Brain microvascular endothelial cell (primary cell): ENCODE measurements around the gene GCKR.
"Not testable (repeated sequence)": the region's sequence is repeated elsewhere in the genome, so short reads cannot be mapped to it uniquely, and the experiment has no call there.

Source experiments
- DNase-seq: peaks from one replicate; pipeline ENCODE4 v3.0.0-alpha.2; 2020
- H3K27ac ChIP-seq: fragments of 250-450 bp; sonication (Bioruptor Pico); 2 replicates; pipeline ENCODE4 v1.5.1; 2020; ENCODE audit warnings: mild to moderate bottlenecking, moderate library complexity
- H3K27me3 ChIP-seq: fragments of 250-450 bp; sonication (Bioruptor Pico); replicated peaks from 2 replicates; pipeline ENCODE4 v1.5.1; 2020; ENCODE audit warnings: mild to moderate bottlenecking
- H3K36me3 ChIP-seq: fragments of 250-450 bp; sonication (Bioruptor Pico); replicated peaks from 2 replicates; pipeline ENCODE4 v1.5.1; 2020; ENCODE audit warnings: mild to moderate bottlenecking
- H3K4me3 ChIP-seq: 2 replicates; pipeline ENCODE4 v1.5.1; 2011; ENCODE audit warnings: low read depth, mild to moderate bottlenecking, control low read depth, low read length, moderate library complexity
- in situ Hi-C: cut with HindIII; loops from 2 replicates; pipeline ENCODE4 v1.10.0; 2017; ENCODE audit warnings: low sequenced_read_pairs, low pct_ligation_motif_present
- TF ChIP-seq, protein P1 (sequence below): IDR thresholded peaks from 2 replicates; pipeline ENCODE4 v1.5.1; 2011; ENCODE audit warnings: low read depth, mild to moderate bottlenecking, moderate library complexity, low read length, control low read depth, inconsistent platforms; ENCODE audit errors: missing control alignments

GCKR gene

DNA sequence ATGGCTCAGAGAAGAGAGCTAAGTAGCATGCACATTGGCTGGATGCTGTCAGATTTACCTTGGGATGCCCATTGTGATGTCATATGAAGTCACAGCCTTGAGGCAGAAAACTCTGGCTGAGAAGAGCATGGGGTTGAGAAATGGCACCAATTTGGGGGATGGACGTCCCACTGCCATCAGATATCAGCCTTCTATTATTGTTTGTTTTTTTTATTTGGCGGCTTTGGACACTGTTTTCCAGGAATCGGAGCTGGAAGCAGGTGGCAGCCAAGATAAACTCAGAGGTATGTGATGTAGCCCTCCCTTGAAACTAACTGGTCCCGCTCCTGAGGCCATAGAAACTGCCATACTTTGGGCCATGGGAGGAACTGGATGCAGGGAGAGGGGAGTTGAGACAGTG lies 40.6 kb downstream of the GCKR start:
- TF ChIP-seq, protein P1, sequence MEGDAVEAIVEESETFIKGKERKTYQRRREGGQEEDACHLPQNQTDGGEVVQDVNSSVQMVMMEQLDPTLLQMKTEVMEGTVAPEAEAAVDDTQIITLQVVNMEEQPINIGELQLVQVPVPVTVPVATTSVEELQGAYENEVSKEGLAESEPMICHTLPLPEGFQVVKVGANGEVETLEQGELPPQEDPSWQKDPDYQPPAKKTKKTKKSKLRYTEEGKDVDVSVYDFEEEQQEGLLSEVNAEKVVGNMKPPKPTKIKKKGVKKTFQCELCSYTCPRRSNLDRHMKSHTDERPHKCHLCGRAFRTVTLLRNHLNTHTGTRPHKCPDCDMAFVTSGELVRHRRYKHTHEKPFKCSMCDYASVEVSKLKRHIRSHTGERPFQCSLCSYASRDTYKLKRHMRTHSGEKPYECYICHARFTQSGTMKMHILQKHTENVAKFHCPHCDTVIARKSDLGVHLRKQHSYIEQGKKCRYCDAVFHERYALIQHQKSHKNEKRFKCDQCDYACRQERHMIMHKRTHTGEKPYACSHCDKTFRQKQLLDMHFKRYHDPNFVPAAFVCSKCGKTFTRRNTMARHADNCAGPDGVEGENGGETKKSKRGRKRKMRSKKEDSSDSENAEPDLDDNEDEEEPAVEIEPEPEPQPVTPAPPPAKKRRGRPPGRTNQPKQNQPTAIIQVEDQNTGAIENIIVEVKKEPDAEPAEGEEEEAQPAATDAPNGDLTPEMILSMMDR, result no peak
- no peak overlapping the region for H3K27ac ChIP-seq
- H3K36me3 ChIP-seq, result no peaks in the 10 kb centered on the region
- H3K27me3 ChIP-seq, result no peaks in the 10 kb centered on the region
- in situ Hi-C loops, result no loop called here
- no peak overlapping the region for H3K4me3 ChIP-seq
- no peak for DNase-seq

DNA sequence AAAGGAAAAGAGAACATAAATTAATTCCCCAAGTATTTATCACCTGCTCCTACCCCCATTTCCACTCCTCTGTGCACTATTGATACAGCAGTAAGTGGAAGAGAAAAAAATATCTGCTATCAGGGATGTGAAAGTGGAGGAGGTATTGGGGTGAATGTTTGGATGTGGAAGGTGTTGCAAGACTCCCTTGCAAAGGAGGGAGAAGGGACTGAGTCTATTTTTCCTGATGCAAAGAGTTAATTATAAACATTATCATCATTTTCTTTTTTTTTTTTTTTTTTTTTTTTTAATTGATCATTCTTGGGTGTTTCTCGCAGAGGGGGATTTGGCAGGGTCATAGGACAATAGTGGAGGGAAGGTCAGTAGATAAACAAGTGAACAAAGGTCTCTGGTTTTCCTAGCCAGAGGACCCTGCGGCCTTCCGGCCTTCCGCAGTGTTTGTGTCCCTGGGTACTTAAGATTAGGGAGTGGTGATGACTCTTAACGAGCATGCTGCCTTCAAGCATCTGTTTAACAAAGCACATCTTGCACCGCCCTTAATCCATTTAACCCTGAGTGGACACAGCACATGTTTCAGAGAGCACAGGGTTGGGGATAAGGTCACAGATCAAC lies 42.3 kb downstream of the GCKR start:
- H3K27ac ChIP-seq, H3K36me3 ChIP-seq, H3K27me3 ChIP-seq, in situ Hi-C loops, DNase-seq, H3K4me3 ChIP-seq: not testable (repeated sequence)

DNA sequence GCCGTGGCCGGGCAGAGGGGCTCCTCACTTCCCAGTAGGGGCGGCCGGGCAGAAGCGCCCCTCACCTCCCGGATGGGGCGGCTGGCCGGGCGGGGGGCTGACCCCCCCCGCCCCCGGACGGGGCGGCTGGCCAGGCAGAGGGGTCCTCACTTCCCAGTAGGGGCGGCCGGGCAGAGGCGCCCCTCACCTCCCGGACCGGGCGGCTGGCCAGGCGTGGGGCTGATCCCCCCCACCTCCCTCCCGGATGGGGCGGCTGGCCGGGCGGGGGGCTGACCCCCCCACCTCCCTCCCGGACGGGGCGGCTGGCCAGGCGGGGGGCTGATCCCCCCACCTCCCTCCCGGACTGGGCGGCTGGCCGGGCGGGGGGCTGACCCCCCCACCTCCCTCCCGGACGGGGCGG lies 43.0 kb downstream of the GCKR start:
- in situ Hi-C loops, H3K27me3 ChIP-seq, H3K36me3 ChIP-seq, DNase-seq, H3K4me3 ChIP-seq, H3K27ac ChIP-seq: not testable (repeated sequence)

DNA sequence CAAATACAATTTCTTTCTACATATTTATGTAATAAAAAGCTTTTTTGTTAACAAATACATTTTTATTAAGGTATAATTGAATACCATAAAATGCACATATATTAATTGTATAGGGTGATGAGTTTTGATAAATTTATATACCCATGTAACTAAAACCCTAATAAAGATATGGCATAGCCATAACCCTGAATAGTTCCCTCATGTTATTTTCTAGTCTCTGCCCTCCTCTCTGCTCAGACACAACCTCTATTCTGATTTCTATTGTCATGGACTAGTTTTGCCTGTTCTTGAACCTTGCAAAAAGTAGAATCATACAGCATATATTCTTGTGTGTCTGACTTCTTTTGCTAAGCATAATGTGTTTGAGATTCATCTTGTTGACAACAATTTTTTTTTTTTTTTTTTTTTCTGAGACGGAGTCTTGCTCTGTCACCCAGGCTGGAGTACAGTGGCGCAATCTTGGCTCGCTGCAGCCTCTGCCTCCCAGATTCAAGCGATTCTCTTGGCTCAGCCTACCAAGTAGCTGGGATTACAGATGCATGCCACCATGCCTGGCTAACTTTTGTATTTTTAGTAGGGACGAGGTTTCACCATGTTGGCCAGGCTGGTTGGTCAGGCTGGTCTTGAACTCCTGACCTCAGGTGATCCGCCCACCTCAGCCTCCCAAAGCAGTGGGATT lies 47.6 kb downstream of the GCKR start:
- H3K27ac ChIP-seq, result no peak overlapping the region
- DNase-seq, result no peak
- no peak overlapping the region for H3K4me3 ChIP-seq
- in situ Hi-C loops, result no loop called here
- no peaks in the 10 kb centered on the region for H3K27me3 ChIP-seq
- TF ChIP-seq, protein P1, result no peak
- no peaks in the 10 kb centered on the region for H3K36me3 ChIP-seq

DNA sequence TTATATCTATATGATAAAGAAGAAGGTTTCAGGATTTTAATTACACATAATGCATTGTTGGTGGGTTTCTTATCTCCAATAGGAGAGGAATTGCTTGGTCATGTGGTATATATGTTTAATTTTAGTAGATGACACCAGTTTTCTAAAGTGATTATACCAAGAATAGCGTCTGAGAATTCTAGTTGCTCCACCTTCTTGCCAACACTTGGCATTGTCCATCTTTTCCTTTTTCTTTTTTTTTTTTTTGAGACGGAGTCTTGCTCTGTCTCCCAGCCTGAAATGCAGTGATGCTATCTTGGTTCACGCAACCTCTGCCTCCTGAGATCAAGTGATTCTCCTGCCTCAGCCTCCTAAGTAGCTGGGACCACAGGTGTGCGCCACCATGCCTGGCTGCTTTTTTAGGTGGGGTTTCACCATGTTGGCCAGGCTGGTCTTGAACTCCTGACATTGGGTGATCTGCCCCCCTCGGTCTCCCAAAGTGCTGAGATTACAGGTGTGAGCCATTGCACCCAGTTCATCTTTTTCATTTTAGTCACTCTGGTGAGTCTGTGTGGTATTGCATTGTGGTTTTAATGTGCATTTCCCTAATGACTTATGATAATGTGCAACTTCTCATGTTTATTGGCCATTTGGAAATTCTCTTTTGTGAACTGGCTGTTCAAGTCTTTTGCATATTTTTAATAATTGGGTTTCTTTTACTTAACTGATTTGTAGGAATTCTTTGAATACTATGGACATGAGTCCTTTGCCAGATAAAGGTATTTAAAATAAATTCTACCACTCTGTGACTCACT lies 48.9 kb downstream of the GCKR start:
- TF ChIP-seq, protein P1, result no peak
- H3K27me3 ChIP-seq, result no peaks in the 10 kb centered on the region
- in situ Hi-C loops, result no loop called here
- no peak for DNase-seq
- H3K27ac ChIP-seq, result no peak overlapping the region
- no peak overlapping the region for H3K4me3 ChIP-seq
- no peaks in the 10 kb centered on the region for H3K36me3 ChIP-seq

DNA sequence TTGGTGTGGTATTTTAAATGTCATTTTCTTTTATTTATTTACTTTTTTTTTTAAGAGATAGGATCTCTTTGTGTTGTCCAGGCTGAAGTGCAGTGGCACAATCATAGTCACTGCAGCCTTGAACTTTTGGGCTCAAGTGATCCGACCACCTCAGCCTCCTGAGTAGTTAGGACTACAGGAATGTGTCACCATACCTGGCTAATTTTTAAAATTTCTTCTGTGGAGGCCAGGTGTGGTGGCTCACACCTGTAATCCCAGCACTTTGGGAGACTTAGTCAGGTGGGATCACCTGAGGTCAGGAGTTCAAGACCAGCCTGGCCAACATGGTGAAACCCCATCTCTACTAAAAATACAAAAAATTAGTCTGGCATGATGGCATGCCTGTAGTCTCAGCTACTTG lies 52.7 kb downstream of the GCKR start:
- no peak for DNase-seq
- Histone ChIP-seq H3K27me3 (no peaks in the 10 kb centered on the region), H3K4me3 (no peak overlapping the region), H3K36me3 (no peaks in the 10 kb centered on the region), H3K27ac (no peak overlapping the region)
- in situ Hi-C loops, result no loop called here
- TF ChIP-seq, protein P1, result no peak
